Loucy (cell line): Measurements from ENCODE around the gene DNAJB4.

Experiments used
- H2AFZ ChIP-seq: fragments of 200-600 bp; sonication (generic); 2 replicates; pipeline ENCODE4 v1.6.0; 2016; ENCODE audit warnings: antibody characterized with exemption, mild to moderate bottlenecking, low read length, moderate library complexity
- H3F3A ChIP-seq: fragments of 200-600 bp; 2 replicates; pipeline ENCODE4 v1.6.0; 2016; ENCODE audit warnings: antibody characterized with exemption, low read depth, mild to moderate bottlenecking
- H3K27me3 ChIP-seq: fragments of 200-600 bp; sonication (generic); 2 replicates; pipeline ENCODE4 v1.6.1; 2014; ENCODE audit warnings: low read length, mild to moderate bottlenecking; ENCODE audit not compliant: insufficient read depth, poor library complexity, severe bottlenecking
- H3K36me3 ChIP-seq: fragments of 200-600 bp; sonication (generic); 2 replicates; pipeline ENCODE4 v1.6.1; 2016; ENCODE audit warnings: low read length; ENCODE audit not compliant: insufficient read depth
- H3K4me1 ChIP-seq: fragments of 200-600 bp; sonication (generic); 2 replicates; pipeline ENCODE4 v1.5.1; 2014; ENCODE audit warnings: low read length, mild to moderate bottlenecking; ENCODE audit not compliant: insufficient read depth, poor library complexity, severe bottlenecking
- H3K4me2 ChIP-seq: fragments of 200-600 bp; sonication (generic); 2 replicates; pipeline ENCODE4 v1.6.0; 2014; ENCODE audit warnings: antibody characterized with exemption, low read length, low read depth, mild to moderate bottlenecking; ENCODE audit not compliant: poor library complexity, severe bottlenecking
- H3K4me3 ChIP-seq: fragments of 200-600 bp; sonication (generic); 2 replicates; pipeline ENCODE4 v1.5.1; 2014; ENCODE audit warnings: low read length, mild to moderate bottlenecking, mixed read lengths; ENCODE audit not compliant: poor library complexity, severe bottlenecking
- H3K79me2 ChIP-seq: fragments of 200-600 bp; sonication (generic); 2 replicates; pipeline ENCODE4 v1.6.1; 2014; ENCODE audit warnings: low read length; ENCODE audit not compliant: insufficient read depth
- H3K9ac ChIP-seq: fragments of 200-600 bp; sonication (generic); 2 replicates; pipeline ENCODE4 v1.6.0; 2014; ENCODE audit warnings: mild to moderate bottlenecking, low read depth, low read length, moderate library complexity; ENCODE audit not compliant: poor library complexity, severe bottlenecking
- H3K9me2 ChIP-seq: fragments of 200-600 bp; sonication (generic); replicated peaks from 2 replicates; pipeline ENCODE4 v1.6.1; 2016; ENCODE audit warnings: low read depth, low read length, mixed read lengths
- H3K9me3 ChIP-seq: fragments of 200-600 bp; sonication (generic); 2 replicates; pipeline ENCODE4 v1.6.1; 2014; ENCODE audit warnings: mild to moderate bottlenecking, antibody characterized with exemption, low read length, low read depth; ENCODE audit not compliant: insufficient read depth
- H4K20me1 ChIP-seq: fragments of 200-600 bp; sonication (generic); 2 replicates; pipeline ENCODE4 v1.6.0; 2014; ENCODE audit warnings: antibody characterized with exemption, low read length, mild to moderate bottlenecking; ENCODE audit not compliant: insufficient read depth, poor library complexity, severe bottlenecking
- CTCF ChIP-seq: fragments of 200-600 bp; sonication (generic); conservative IDR thresholded peaks from 2 replicates; pipeline ENCODE4 v1.5.1; 2014; ENCODE audit warnings: mild to moderate bottlenecking, antibody characterized with exemption, low read length
- EZH2phosphoT487 ChIP-seq: fragments of 200-600 bp; IDR thresholded peaks from 2 replicates; pipeline ENCODE4 v1.6.1; 2018; ENCODE audit warnings: antibody characterized with exemption, mild to moderate bottlenecking, moderate library complexity, borderline replicate concordance

Gene DNAJB4

GRCh38 chr1:78045563-78045925, 40.8 kb downstream of the DNAJB4 start:
- H4K20me1 ChIP-seq = no peaks in the 10 kb centered on the region
- no peak overlapping the region for H3K4me2 ChIP-seq
- TF ChIP-seq EZH2phosphoT487 = no peak
- TF ChIP-seq CTCF = no peak
- H3F3A ChIP-seq = no peaks in the 10 kb centered on the region
- H3K27me3 ChIP-seq = no peaks in the 10 kb centered on the region
- no peaks in the 10 kb centered on the region for H3K79me2 ChIP-seq
- no peaks in the 10 kb centered on the region for H3K36me3 ChIP-seq
- H3K4me3 ChIP-seq = no peak overlapping the region
- no peak overlapping the region for H3K9ac ChIP-seq
- H3K9me3 ChIP-seq = no peaks in the 10 kb centered on the region
- H3K4me1 ChIP-seq = no peaks in the 10 kb centered on the region
- H2AFZ ChIP-seq = no peak overlapping the region
- no peaks in the 10 kb centered on the region for H3K9me2 ChIP-seq

GRCh38 chr1:78045926-78046778, 41.4 kb downstream of the DNAJB4 start, which contains the start of gene GIPC2:
TSS of gene GIPC2 (plus strand) at chr1:78045966. CDS start at chr1:78046095, 129 bp downstream.
- H3K36me3 ChIP-seq = no peaks in the 10 kb centered on the region
- no peak within 1 kb of the TSS for H3K4me3 ChIP-seq
- H3K79me2 ChIP-seq = no peaks in the 10 kb centered on the region
- H3K9me3 ChIP-seq = no peaks in the 10 kb centered on the region
- no peak for TF ChIP-seq CTCF
- no peak for TF ChIP-seq EZH2phosphoT487
- H3K4me1 ChIP-seq = no peaks in the 10 kb centered on the region
- no peak within 1 kb of the TSS for H2AFZ ChIP-seq
- H3K27me3 ChIP-seq = no peaks in the 10 kb centered on the region
- H4K20me1 ChIP-seq = no peaks in the 10 kb centered on the region
- H3K9me2 ChIP-seq = no peaks in the 10 kb centered on the region
- H3F3A ChIP-seq = no peaks in the 10 kb centered on the region
- H3K4me2 ChIP-seq = no peak within 1 kb of the TSS
- no peak within 1 kb of the TSS for H3K9ac ChIP-seq

- H3K36me3 ChIP-seq = no peaks in the 10 kb centered on the region
- H3K4me2 ChIP-seq = no peak overlapping the region
- no peaks in the 10 kb centered on the region for H3K27me3 ChIP-seq
- no peaks in the 10 kb centered on the region for H3K4me1 ChIP-seq
- H3K9me2 ChIP-seq = no peaks in the 10 kb centered on the region
- H3K4me3 ChIP-seq = no peak overlapping the region
- no peaks in the 10 kb centered on the region for H3K79me2 ChIP-seq
- H3K9me3 ChIP-seq = no peaks in the 10 kb centered on the region
- no peak overlapping the region for H2AFZ ChIP-seq
- H4K20me1 ChIP-seq = no peaks in the 10 kb centered on the region
- TF ChIP-seq EZH2phosphoT487 (no peak), CTCF (no peak)
- no peak overlapping the region for H3K9ac ChIP-seq
- no peaks in the 10 kb centered on the region for H3F3A ChIP-seq
Measured at GRCh38 chr1:78047106-78047505, 42.4 kb downstream of the DNAJB4 start.
